K562 (cell line): ENCODE results near the gene VWA7. TPM values are rescaled to one million over a fixed set of nuclear protein-coding genes. Genes with fewer than 3 reads are reported as not detected.

Source experiments
- CREBBP ChIP-seq: IDR thresholded peaks from one replicate; pipeline ENCODE4 v1.6.1; 2012; ENCODE audit warnings: low read depth, mild to moderate bottlenecking, control low read depth, inconsistent platforms, low read length
- EGR1 ChIP-seq: fragments of 450-650 bp; conservative IDR thresholded peaks from 2 replicates; pipeline ENCODE4 v1.6.1; 2017; ENCODE audit warnings: mild to moderate bottlenecking
- ETV5 ChIP-seq: sonication (generic); formaldehyde crosslinking; IDR thresholded peaks from 2 replicates; pipeline ENCODE4 v1.4.0; 2020; ENCODE audit warnings: low read depth, mild to moderate bottlenecking, missing genetic modification reagents
- FOXA1 ChIP-seq: fragments of 450-650 bp; IDR thresholded peaks from 2 replicates; pipeline ENCODE4 v1.6.1; 2016; ENCODE audit warnings: mild to moderate bottlenecking, borderline replicate concordance
- IRF9 ChIP-seq: fragments of 450-650 bp; IDR thresholded peaks from 2 replicates; pipeline ENCODE4 v1.6.1; 2016; ENCODE audit warnings: missing biosample characterization, missing genetic modification characterization
- LARP7 ChIP-seq: fragments of 450-650 bp; IDR thresholded peaks from 2 replicates; pipeline ENCODE4 v1.6.1; 2016
- MAX ChIP-seq: sonication (generic); formaldehyde crosslinking; IDR thresholded peaks from 2 replicates; pipeline ENCODE4 v1.9.0; 2022; ENCODE audit warnings: mild to moderate bottlenecking, missing genetic modification reagents
- PHB2 ChIP-seq: fragments of 450-650 bp; IDR thresholded peaks from 2 replicates; pipeline ENCODE4 v1.6.1; 2017; ENCODE audit warnings: low read depth
- POU5F1 ChIP-seq: fragments of 150-350 bp; IDR thresholded peaks from 2 replicates; pipeline ENCODE4 v1.6.1; 2014; ENCODE audit warnings: borderline replicate concordance, low read length, low read depth, mild to moderate bottlenecking; ENCODE audit not compliant: partially characterized antibody
- ZBTB26 ChIP-seq: fragments of 450-650 bp; formaldehyde crosslinking; IDR thresholded peaks from 2 replicates; pipeline ENCODE4 v1.4.0; 2022; ENCODE audit warnings: missing genetic modification characterization
- ZBTB40 ChIP-seq, 2 experiments: fragments of 450-650 bp in 1 of 2; sonication (generic) in 1 of 2; formaldehyde crosslinking in 1 of 2; IDR thresholded peaks; 2 replicates each; pipeline versions ENCODE4 v1.7.1 to v1.9.0; 2016 to 2022; ENCODE audit warnings: inconsistent platforms in 1 of 2, mild to moderate bottlenecking in 1 of 2, missing genetic modification reagents in 1 of 2
- ZNF239 ChIP-seq: fragments of 250-450 bp; sonication (Bioruptor Pico); IDR thresholded peaks from 2 replicates; pipeline ENCODE4 v1.4.0; 2020; ENCODE audit warnings: mild to moderate bottlenecking
- ZNF431 ChIP-seq: sonication (generic); formaldehyde crosslinking; IDR thresholded peaks from 2 replicates; pipeline ENCODE4 v1.8.0; 2022; ENCODE audit warnings: mild to moderate bottlenecking, missing genetic modification reagents
- ZNF511 ChIP-seq: sonication (generic); formaldehyde crosslinking; IDR thresholded peaks from 2 replicates; pipeline ENCODE4 v1.8.0; 2022; ENCODE audit warnings: mild to moderate bottlenecking, missing genetic modification reagents
- polyA plus RNA-seq, 8 experiments: library from polyadenylated mRNA; depleted of rRNA in 4 of 8; stranded (reverse) in 5 of 8; unstranded in 3 of 8; fragments of >200 nt; fragmentation: Nextera tagmentation in 2 of 8; fragmentation: Illumina TruSeq in 1 of 8; extraction: Ambion mirVana in 2 of 8; extraction: Trizol in 1 of 8; gene quantifications; 2 replicates each; pipeline versions ENCODE4 v1.2.1 to v1.2.3, GENCODE V29; 2011 to 2014; ENCODE audit warnings: inconsistent platforms in 1 of 8, missing spikeins in 1 of 8
- total RNA-seq, 7 experiments: library from RNA; depleted of rRNA in 6 of 7; stranded (reverse); fragments of >200 nt in 6 of 7; fragmentation: Illumina TruSeq in 2 of 7; extraction: Trizol in 2 of 7; gene quantifications; 2 replicates each; pipeline versions ENCODE4 v1.2.1 to v1.2.3, GENCODE V29; 2011 to 2021; ENCODE audit warnings: low replicate concordance in 1 of 7

VWA7 gene
- total and polyA plus RNA-seq, 9 of the 15 experiments (the other 6 are each of a cell fraction or from before 2014, with no cell fraction given), result 0.18 to 2.9 (median 0.95) TPM

- no peak for TF ChIP-seq ZNF511 (CRISPR knock-in tag)
- TF ChIP-seq ETV5 (CRISPR knock-in tag), result peak; percentile 85
- TF ChIP-seq FOXA1, result no peak
- TF ChIP-seq POU5F1, result peak; percentile 29
- TF ChIP-seq EGR1, result no peak
- TF ChIP-seq ZBTB26 (CRISPR knock-in tag), result peak; percentile 95
- no peak for TF ChIP-seq ZNF431
- TF ChIP-seq LARP7, result no peak
- TF ChIP-seq ZNF239 (CRISPR knock-in tag), result peak; percentile 63
- no peak for TF ChIP-seq PHB2
- TF ChIP-seq CREBBP, result no peak
- peak; percentile 12; the same call in 1 of the 2 replicates for TF ChIP-seq MAX (CRISPR knock-in tag)
- no peak for TF ChIP-seq ZBTB40 (IDR thresholded peaks at IDR 0.05)
- no peak for TF ChIP-seq ZBTB40 (CRISPR knock-in tag; IDR thresholded peaks at IDR 0.05)
- TF ChIP-seq IRF9 (tag), result no peak
Observed at GRCh38 chr6:31737991-31738979, 38.8 kb downstream of the VWA7 start (continued).
